GM12878 (cell line): Measurements from ENCODE around the gene COPS8.

Experiments used
- CEBPZ ChIP-seq: fragments of 150-350 bp; IDR thresholded peaks from 2 replicates; pipeline ENCODE4 v1.6.1; 2016; ENCODE audit warnings: low read depth, low read length
- CTCF ChIP-seq, 3 experiments: IDR thresholded peaks in 2 of 3; conservative IDR thresholded peaks in 1 of 3; 2 replicates each; pipeline ENCODE4 v1.5.1; 2011; ENCODE audit warnings: low read depth in 3 of 3, low read length in 3 of 3, mild to moderate bottlenecking in 3 of 3, control low read depth in 2 of 3, moderate library complexity in 2 of 3, inconsistent platforms in 1 of 3, mixed read lengths in 1 of 3; ENCODE audit not compliant: control insufficient read depth in 2 of 3, insufficient read depth in 1 of 3; ENCODE audit errors: extremely low read depth in 1 of 3
- EGR1 ChIP-seq, 2 experiments: IDR thresholded peaks; 1 replicate in 1 of 2; 2 replicates in 1 of 2; pipeline ENCODE4 v1.6.1; 2011 to 2012; ENCODE audit warnings: low read depth in 2 of 2, low read length in 2 of 2, borderline replicate concordance in 1 of 2, mild to moderate bottlenecking in 1 of 2, moderate library complexity in 1 of 2
- EP300 ChIP-seq, 2 experiments: fragments of 150-350 bp in 1 of 2; IDR thresholded peaks; 2 replicates each; pipeline ENCODE4 v1.6.1; 2011 to 2012; ENCODE audit warnings: low read depth in 2 of 2, low read length in 2 of 2, borderline replicate concordance in 1 of 2, improper control_type of control experiment in 1 of 2, inconsistent platforms in 1 of 2; ENCODE audit not compliant: control insufficient read depth in 1 of 2
- KAT2A ChIP-seq: conservative IDR thresholded peaks from 2 replicates; pipeline ENCODE4 v1.6.1; 2011; ENCODE audit warnings: low read depth, low read length; ENCODE audit not compliant: control insufficient read depth
- KDM1A ChIP-seq: fragments of 200-600 bp; sonication (generic); IDR thresholded peaks from 2 replicates; pipeline ENCODE4 v1.6.1; 2016; ENCODE audit warnings: borderline replicate concordance
- MEF2A ChIP-seq: IDR thresholded peaks from 2 replicates; pipeline ENCODE4 v1.6.1; 2011; ENCODE audit warnings: low read depth, mild to moderate bottlenecking, low read length, moderate library complexity; ENCODE audit not compliant: insufficient read depth
- NFYB ChIP-seq: IDR thresholded peaks from 2 replicates; pipeline ENCODE4 v1.6.1; 2011; ENCODE audit warnings: low read depth, mild to moderate bottlenecking, low read length, improper control_type of control experiment, moderate library complexity; ENCODE audit not compliant: insufficient read depth
- POLR2A ChIP-seq: IDR thresholded peaks from 2 replicates; pipeline ENCODE4 v1.6.1; 2011; ENCODE audit warnings: low read depth, mild to moderate bottlenecking, low read length
- POLR2AphosphoS2 ChIP-seq: IDR thresholded peaks from 2 replicates; pipeline ENCODE4 v1.6.1; 2011; ENCODE audit warnings: low read depth, mild to moderate bottlenecking, low read length, improper control_type of control experiment, moderate library complexity
- SIN3A ChIP-seq: IDR thresholded peaks from 2 replicates; pipeline ENCODE4 v1.6.1; 2012; ENCODE audit warnings: low read depth, low read length, improper control_type of control experiment
- USF1 ChIP-seq: IDR thresholded peaks from 2 replicates; pipeline ENCODE4 v1.6.1; 2011; ENCODE audit warnings: borderline replicate concordance, low read depth, mild to moderate bottlenecking, moderate library complexity, mixed read lengths, low read length; ENCODE audit not compliant: insufficient read depth; ENCODE audit errors: extremely low read length
- ZNF384 ChIP-seq: IDR thresholded peaks from 2 replicates; pipeline ENCODE4 v1.6.1; 2012; ENCODE audit warnings: low read depth, mild to moderate bottlenecking, low read length, improper control_type of control experiment, borderline replicate concordance

- TF ChIP-seq CTCF (IDR thresholded peaks at IDR 0.05 in 2 of 3, conservative IDR thresholded peaks at IDR 0.05 in 1 of 3; ENCODE audit: control insufficient read depth in 2 of 3, extremely low read depth in 1 of 3, insufficient read depth in 1 of 3, low read depth in 3 of 3, low read length in 3 of 3) (no peak), NFYB (no peak), POLR2AphosphoS2 (no peak), KDM1A (no peak), EGR1 (IDR thresholded peaks at IDR 0.05; ENCODE audit: borderline replicate concordance in 1 of 2, low read depth in 2 of 2, low read length in 2 of 2) (no peak), KAT2A (no peak), ZNF384 (no peak), EP300 (IDR thresholded peaks at IDR 0.05; ENCODE audit: borderline replicate concordance in 1 of 2, control insufficient read depth in 1 of 2, low read depth in 2 of 2, low read length in 2 of 2) (no peak), MEF2A (no peak), POLR2A (no peak), USF1 (no peak), SIN3A (no peak), CEBPZ (no peak)
These were observed 41.4 kb upstream of the COPS8 start for GRCh38 chr2:237044281-237044680.
